ENCODE data around the gene WDR53. TPM values are rescaled to one million over a fixed set of nuclear protein-coding genes. Genes with fewer than 3 reads are reported as not detected.

The WDR53 gene
- total and polyA plus RNA-seq, 9 of the 15 experiments (the other 6 are each of a cell fraction or from before 2014, with no cell fraction given): 13.0 to 34.5 (median 20.9) TPM

DNA sequence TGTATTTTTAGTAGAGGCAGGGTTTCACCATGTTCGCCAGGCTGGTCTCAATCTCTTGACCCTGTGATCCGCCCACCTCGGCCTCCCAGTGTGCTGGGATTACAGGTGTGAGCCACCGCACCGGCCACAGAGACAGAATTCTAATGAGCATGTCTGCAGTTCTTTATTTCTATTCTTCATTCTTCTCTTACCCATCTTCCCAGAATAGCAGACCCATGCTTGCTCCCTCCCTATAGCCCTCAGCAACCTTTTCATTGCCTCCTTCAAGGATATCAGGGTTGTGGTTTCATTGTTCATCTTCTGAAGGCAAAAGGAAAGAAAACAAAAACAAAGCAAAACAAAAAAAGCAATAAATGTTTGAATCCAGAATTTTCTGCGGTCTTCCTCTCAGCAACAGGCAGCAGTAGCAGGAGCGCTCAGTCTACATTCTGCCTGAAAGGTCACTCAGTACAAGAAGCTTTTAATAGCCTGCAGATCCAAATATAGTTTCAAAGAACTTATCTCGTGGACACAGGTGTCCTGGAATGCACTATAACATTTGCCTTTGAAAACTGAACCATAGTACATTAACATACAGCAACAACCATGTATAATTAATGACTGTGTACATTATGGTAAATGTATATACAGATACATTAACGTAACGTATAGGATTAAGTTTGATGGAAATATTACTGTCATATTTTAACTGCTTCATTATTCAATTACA, 53.3 kb downstream of the WDR53 start, which contains the start of gene SMCO1 (continued):
- TF ChIP-seq SUPT5H (IDR thresholded peaks at IDR 0.05) (no peak), MEIS2 (IDR thresholded peaks at IDR 0.05; ENCODE audit: partially characterized antibody) (peak; percentile 53), LEF1 (IDR thresholded peaks at IDR 0.05) (peak; percentile 78), KHSRP (IDR thresholded peaks at IDR 0.05) (no peak), CCNT2 (IDR thresholded peaks at IDR 0.05; ENCODE audit: borderline replicate concordance, extremely low read depth, insufficient read length, low read depth, low read length) (peak; percentile 36), ZNF384 (IDR thresholded peaks at IDR 0.05; ENCODE audit: low read depth, low read length) (no peak), TCF3 (CRISPR knock-in tag; IDR thresholded peaks at IDR 0.05) (peak; percentile 93), ZNF174 (CRISPR knock-in tag; IDR thresholded peaks at IDR 0.05) (no peak), JUN (IDR thresholded peaks at IDR 0.05; ENCODE audit: borderline replicate concordance, low read depth, low read length) (no peak), JUN (CRISPR knock-in tag; IDR thresholded peaks at IDR 0.05; ENCODE audit: borderline replicate concordance) (no peak), FOS (IDR thresholded peaks at IDR 0.05; ENCODE audit: extremely low read depth, insufficient read length) (no peak), ZNF3 (CRISPR knock-in tag; IDR thresholded peaks at IDR 0.05) (no peak), EWSR1 (IDR thresholded peaks at IDR 0.05; ENCODE audit: borderline replicate concordance, low read depth, partially characterized antibody) (no peak), NFE2 (IDR thresholded peaks at IDR 0.05; ENCODE audit: low read depth) (no peak), XRCC3 (IDR thresholded peaks at IDR 0.05) (no peak), EP400 (IDR thresholded peaks at IDR 0.05) (no peak; the same call in 1 of the 2 replicates), NELFE (IDR thresholded peaks at IDR 0.05; ENCODE audit: insufficient read depth, insufficient read length) (no peak), EP300 (IDR thresholded peaks at IDR 0.05; ENCODE audit: low read length) (peak; percentile 83), NBN (IDR thresholded peaks at IDR 0.05; ENCODE audit: low read depth) (0 out of 2 replicates have a peak, but pooled peaks have one; percentile 35), FOXM1 (IDR thresholded peaks at IDR 0.05; ENCODE audit: low read depth) (peak; percentile 45; the same call in 1 of the 2 replicates), FOXM1 (CRISPR knock-in tag; IDR thresholded peaks at IDR 0.05; ENCODE audit: low read depth) (no peak), TCFL5 (CRISPR knock-in tag; conservative IDR thresholded peaks at IDR 0.05) (no peak), ETS2 (tag; IDR thresholded peaks at IDR 0.05; ENCODE audit: borderline replicate concordance, poor library complexity, severe bottlenecking) (no peak), SP2 (IDR thresholded peaks at IDR 0.05; ENCODE audit: extremely low read depth, low read depth, low read length, poor library complexity, severe bottlenecking) (no peak), HDAC8 (tag; IDR thresholded peaks at IDR 0.05) (no peak), CBX8 (IDR thresholded peaks at IDR 0.05; ENCODE audit: borderline replicate concordance, extremely low read depth, low read depth, low read length, poor library complexity, severe bottlenecking) (no peak)
- TF ChIP-seq, protein P1, sequence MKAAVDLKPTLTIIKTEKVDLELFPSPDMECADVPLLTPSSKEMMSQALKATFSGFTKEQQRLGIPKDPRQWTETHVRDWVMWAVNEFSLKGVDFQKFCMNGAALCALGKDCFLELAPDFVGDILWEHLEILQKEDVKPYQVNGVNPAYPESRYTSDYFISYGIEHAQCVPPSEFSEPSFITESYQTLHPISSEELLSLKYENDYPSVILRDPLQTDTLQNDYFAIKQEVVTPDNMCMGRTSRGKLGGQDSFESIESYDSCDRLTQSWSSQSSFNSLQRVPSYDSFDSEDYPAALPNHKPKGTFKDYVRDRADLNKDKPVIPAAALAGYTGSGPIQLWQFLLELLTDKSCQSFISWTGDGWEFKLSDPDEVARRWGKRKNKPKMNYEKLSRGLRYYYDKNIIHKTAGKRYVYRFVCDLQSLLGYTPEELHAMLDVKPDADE (conservative IDR thresholded peaks at IDR 0.05; ENCODE audit: control insufficient read depth, low read depth, low read length): no peak
- TF ChIP-seq, protein P2, sequence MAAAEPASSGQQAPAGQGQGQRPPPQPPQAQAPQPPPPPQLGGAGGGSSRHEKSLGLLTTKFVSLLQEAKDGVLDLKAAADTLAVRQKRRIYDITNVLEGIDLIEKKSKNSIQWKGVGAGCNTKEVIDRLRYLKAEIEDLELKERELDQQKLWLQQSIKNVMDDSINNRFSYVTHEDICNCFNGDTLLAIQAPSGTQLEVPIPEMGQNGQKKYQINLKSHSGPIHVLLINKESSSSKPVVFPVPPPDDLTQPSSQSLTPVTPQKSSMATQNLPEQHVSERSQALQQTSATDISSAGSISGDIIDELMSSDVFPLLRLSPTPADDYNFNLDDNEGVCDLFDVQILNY (CRISPR knock-in tag; IDR thresholded peaks at IDR 0.05): no peak
